ENCODE results near the gene MICALL2. TPM values are rescaled to one million over a fixed set of nuclear protein-coding genes. Genes with fewer than 3 reads are reported as not detected.

Gene MICALL2
- polyA plus RNA-seq, 1 donor from 2014 or later = 12.8 TPM

DNA sequence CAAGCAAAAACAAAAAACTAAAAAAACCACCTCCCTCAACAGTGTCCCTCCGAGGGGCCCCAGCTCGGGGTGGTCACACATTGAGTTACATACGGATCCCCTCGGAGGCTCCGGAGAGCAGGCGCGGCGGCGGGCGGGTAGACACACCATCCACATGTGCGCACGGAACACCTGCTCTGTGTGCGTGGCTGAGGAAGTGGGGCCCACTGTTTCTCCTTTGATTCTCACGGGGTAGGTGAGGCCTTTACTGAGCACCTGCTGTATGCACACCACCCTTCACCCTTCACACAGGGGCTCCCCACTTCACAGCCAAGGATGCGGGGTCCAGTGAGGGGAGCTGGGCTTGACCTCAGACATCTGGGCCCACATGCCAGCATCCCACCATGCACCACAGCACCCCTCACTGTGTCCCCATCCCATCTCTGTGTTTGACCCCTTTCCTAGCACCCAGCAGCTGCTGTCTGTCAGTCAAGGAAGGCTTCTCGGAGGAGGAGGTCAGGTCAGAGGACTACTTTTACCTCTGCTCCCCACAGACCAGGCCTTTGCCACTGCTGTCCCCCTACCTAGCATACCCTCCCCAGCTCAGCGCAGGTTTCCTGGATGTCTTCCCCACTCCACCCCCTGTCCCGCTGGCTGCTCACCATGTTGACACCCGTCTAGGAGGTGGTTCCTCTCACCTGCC lies 71.1 kb downstream of the MICALL2 start:
- TF ChIP-seq SMC3 (conservative IDR thresholded peaks at IDR 0.05; ENCODE audit: poor library complexity) = no peak
- no peak for TF ChIP-seq CTCF (IDR thresholded peaks at IDR 0.05; ENCODE audit: poor library complexity, severe bottlenecking)
- TF ChIP-seq, protein P1, sequence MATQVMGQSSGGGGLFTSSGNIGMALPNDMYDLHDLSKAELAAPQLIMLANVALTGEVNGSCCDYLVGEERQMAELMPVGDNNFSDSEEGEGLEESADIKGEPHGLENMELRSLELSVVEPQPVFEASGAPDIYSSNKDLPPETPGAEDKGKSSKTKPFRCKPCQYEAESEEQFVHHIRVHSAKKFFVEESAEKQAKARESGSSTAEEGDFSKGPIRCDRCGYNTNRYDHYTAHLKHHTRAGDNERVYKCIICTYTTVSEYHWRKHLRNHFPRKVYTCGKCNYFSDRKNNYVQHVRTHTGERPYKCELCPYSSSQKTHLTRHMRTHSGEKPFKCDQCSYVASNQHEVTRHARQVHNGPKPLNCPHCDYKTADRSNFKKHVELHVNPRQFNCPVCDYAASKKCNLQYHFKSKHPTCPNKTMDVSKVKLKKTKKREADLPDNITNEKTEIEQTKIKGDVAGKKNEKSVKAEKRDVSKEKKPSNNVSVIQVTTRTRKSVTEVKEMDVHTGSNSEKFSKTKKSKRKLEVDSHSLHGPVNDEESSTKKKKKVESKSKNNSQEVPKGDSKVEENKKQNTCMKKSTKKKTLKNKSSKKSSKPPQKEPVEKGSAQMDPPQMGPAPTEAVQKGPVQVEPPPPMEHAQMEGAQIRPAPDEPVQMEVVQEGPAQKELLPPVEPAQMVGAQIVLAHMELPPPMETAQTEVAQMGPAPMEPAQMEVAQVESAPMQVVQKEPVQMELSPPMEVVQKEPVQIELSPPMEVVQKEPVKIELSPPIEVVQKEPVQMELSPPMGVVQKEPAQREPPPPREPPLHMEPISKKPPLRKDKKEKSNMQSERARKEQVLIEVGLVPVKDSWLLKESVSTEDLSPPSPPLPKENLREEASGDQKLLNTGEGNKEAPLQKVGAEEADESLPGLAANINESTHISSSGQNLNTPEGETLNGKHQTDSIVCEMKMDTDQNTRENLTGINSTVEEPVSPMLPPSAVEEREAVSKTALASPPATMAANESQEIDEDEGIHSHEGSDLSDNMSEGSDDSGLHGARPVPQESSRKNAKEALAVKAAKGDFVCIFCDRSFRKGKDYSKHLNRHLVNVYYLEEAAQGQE (IDR thresholded peaks at IDR 0.05; ENCODE audit: borderline replicate concordance) = no peak
- no peak for TF ChIP-seq RAD21 (conservative IDR thresholded peaks at IDR 0.05)
- no peak for TF ChIP-seq TAF1 (IDR thresholded peaks at IDR 0.05; ENCODE audit: low read depth)
- TF ChIP-seq MXI1 (conservative IDR thresholded peaks at IDR 0.05; ENCODE audit: poor library complexity, severe bottlenecking) = no peak
- TF ChIP-seq EZH2 (IDR thresholded peaks at IDR 0.05; ENCODE audit: borderline replicate concordance, insufficient read depth, low read length, poor library complexity, severe bottlenecking) = no peak
- TF ChIP-seq EP300 (conservative IDR thresholded peaks at IDR 0.05; ENCODE audit: poor library complexity, severe bottlenecking) = no peak
- TF ChIP-seq POLR2AphosphoS5 (IDR thresholded peaks at IDR 0.05) = no peak
- Histone ChIP-seq H3K4me2 (ENCODE audit: low read length) (no peak overlapping the region), H3K27ac (ENCODE audit: low read length) (no peak overlapping the region), H3K27me3 (ENCODE audit: insufficient read depth, low read depth, low read length) (no peaks in the 10 kb centered on the region), H2AFZ (ENCODE audit: low read depth, low read length) (no peak overlapping the region), H3K79me2 (replicated peaks; ENCODE audit: insufficient read depth, low read length) (no peaks in the 10 kb centered on the region), H4K20me1 (ENCODE audit: insufficient read depth) (no peaks in the 10 kb centered on the region), H3K9me3 (ENCODE audit: low read length) (peaks cover 4% of the 10 kb centered on the region), H3F3A (ENCODE audit: insufficient read depth, low read length, poor library complexity, severe bottlenecking) (no peaks in the 10 kb centered on the region), H3K9ac (ENCODE audit: low read length) (no peak overlapping the region), H3K4me3 (ENCODE audit: low read length) (no peak overlapping the region), H3K36me3 (ENCODE audit: insufficient read depth, low read length) (no peaks in the 10 kb centered on the region), H3K9me2 (ENCODE audit: insufficient read depth, low read length) (no peaks in the 10 kb centered on the region)

GRCh38 chr7:1387261-1387660 lies 72.0 kb downstream of the MICALL2 start:
- no peaks in the 10 kb centered on the region for H3F3A ChIP-seq (ENCODE audit: insufficient read depth, low read length, poor library complexity, severe bottlenecking)
- H3K27ac ChIP-seq (ENCODE audit: low read length) = no peak overlapping the region
- H3K4me3 ChIP-seq (ENCODE audit: low read length) = no peak overlapping the region
- no peak overlapping the region for H2AFZ ChIP-seq (ENCODE audit: low read depth, low read length)
- H4K20me1 ChIP-seq (ENCODE audit: insufficient read depth) = no peaks in the 10 kb centered on the region
- no peak for TF ChIP-seq EP300 (conservative IDR thresholded peaks at IDR 0.05; ENCODE audit: poor library complexity, severe bottlenecking)
- TF ChIP-seq EZH2 (IDR thresholded peaks at IDR 0.05; ENCODE audit: borderline replicate concordance, insufficient read depth, low read length, poor library complexity, severe bottlenecking) = no peak
- TF ChIP-seq, protein P1 (IDR thresholded peaks at IDR 0.05; ENCODE audit: borderline replicate concordance) = no peak
- no peak for TF ChIP-seq CTCF (IDR thresholded peaks at IDR 0.05; ENCODE audit: poor library complexity, severe bottlenecking)
- TF ChIP-seq SMC3 (conservative IDR thresholded peaks at IDR 0.05; ENCODE audit: poor library complexity) = no peak
- TF ChIP-seq RAD21 (conservative IDR thresholded peaks at IDR 0.05) = no peak
- no peak for TF ChIP-seq MXI1 (conservative IDR thresholded peaks at IDR 0.05; ENCODE audit: poor library complexity, severe bottlenecking)
- TF ChIP-seq POLR2AphosphoS5 (IDR thresholded peaks at IDR 0.05) = no peak
- TF ChIP-seq TAF1 (IDR thresholded peaks at IDR 0.05; ENCODE audit: low read depth) = no peak
- H3K9me2 ChIP-seq (ENCODE audit: insufficient read depth, low read length) = no peaks in the 10 kb centered on the region
- H3K9me3 ChIP-seq (ENCODE audit: low read length) = peaks cover 4% of the 10 kb centered on the region
- no peaks in the 10 kb centered on the region for H3K27me3 ChIP-seq (ENCODE audit: insufficient read depth, low read depth, low read length)
- H3K79me2 ChIP-seq (replicated peaks; ENCODE audit: insufficient read depth, low read length) = no peaks in the 10 kb centered on the region
- no peaks in the 10 kb centered on the region for H3K36me3 ChIP-seq (ENCODE audit: insufficient read depth, low read length)
- no peak overlapping the region for H3K9ac ChIP-seq (ENCODE audit: low read length)
- no peak overlapping the region for H3K4me2 ChIP-seq (ENCODE audit: low read length)

Data from neural cell (in vitro differentiated cells).